Effector CD8-positive, alpha-beta T cell (primary cell): ENCODE data around the gene ALS2CL.

ENCODE experiments used
- DNase-seq: peaks from one replicate; lab custom pipeline; 2025; lab: John Stamatoyannopoulos, UW

Gene ALS2CL

GRCh38 chr3:46716461-46717441, 23.3 kb upstream of the ALS2CL start:
- DNase-seq = no peak

GRCh38 chr3:46715507-46716175, 22.2 kb upstream of the ALS2CL start:
- DNase-seq = no peak

- DNase-seq = no peak
These were observed 21.4 kb upstream of the ALS2CL start for GRCh38 chr3:46714728-46715506.

- no peak for DNase-seq
These were observed 20.5 kb upstream of the ALS2CL start for GRCh38 chr3:46713898-46714552.

- no peak for DNase-seq
These were observed 19.8 kb upstream of the ALS2CL start for GRCh38 chr3:46713050-46713897.

- no peak for DNase-seq
These were observed 18.9 kb upstream of the ALS2CL start for GRCh38 chr3:46712191-46713049.

GRCh38 chr3:46711760-46712159, 18.3 kb upstream of the ALS2CL start:
- no peak for DNase-seq

- no peak for DNase-seq
These were observed 17.8 kb upstream of the ALS2CL start for GRCh38 chr3:46711305-46711704.

- DNase-seq = no peak
These were observed 17.3 kb upstream of the ALS2CL start for GRCh38 chr3:46710671-46711295.

GRCh38 chr3:46710229-46710628, 16.8 kb upstream of the ALS2CL start:
- DNase-seq = no peak

- no peak for DNase-seq
These were observed 16.2 kb upstream of the ALS2CL start for GRCh38 chr3:46709721-46710120.

- DNase-seq = no peak
These were observed 15.7 kb upstream of the ALS2CL start for GRCh38 chr3:46709157-46709654.

- no peak for DNase-seq
These were observed 15.1 kb upstream of the ALS2CL start for GRCh38 chr3:46708401-46709156.

GRCh38 chr3:46707601-46708011, 14.1 kb upstream of the ALS2CL start:
- no peak for DNase-seq

- no peak for DNase-seq
These were observed 13.5 kb upstream of the ALS2CL start for GRCh38 chr3:46706771-46707582.

GRCh38 chr3:46705751-46706552, 12.5 kb upstream of the ALS2CL start:
- no peak for DNase-seq
